HG02885 (cell line): ENCODE measurements around the gene NBPF10.
"Not testable (repeated sequence)": the region's sequence is repeated elsewhere in the genome, so short reads cannot be mapped to it uniquely, and the experiment has no call there.

Experiments used
- ATAC-seq: cut with Tn5 transposase; IDR thresholded peaks from one replicate; pipeline ENCODE4 v1.9.1; 2021; ENCODE audit warnings: mild to moderate bottlenecking; ENCODE audit not compliant: unreplicated experiment, poor library complexity

NBPF10 gene, protein sequence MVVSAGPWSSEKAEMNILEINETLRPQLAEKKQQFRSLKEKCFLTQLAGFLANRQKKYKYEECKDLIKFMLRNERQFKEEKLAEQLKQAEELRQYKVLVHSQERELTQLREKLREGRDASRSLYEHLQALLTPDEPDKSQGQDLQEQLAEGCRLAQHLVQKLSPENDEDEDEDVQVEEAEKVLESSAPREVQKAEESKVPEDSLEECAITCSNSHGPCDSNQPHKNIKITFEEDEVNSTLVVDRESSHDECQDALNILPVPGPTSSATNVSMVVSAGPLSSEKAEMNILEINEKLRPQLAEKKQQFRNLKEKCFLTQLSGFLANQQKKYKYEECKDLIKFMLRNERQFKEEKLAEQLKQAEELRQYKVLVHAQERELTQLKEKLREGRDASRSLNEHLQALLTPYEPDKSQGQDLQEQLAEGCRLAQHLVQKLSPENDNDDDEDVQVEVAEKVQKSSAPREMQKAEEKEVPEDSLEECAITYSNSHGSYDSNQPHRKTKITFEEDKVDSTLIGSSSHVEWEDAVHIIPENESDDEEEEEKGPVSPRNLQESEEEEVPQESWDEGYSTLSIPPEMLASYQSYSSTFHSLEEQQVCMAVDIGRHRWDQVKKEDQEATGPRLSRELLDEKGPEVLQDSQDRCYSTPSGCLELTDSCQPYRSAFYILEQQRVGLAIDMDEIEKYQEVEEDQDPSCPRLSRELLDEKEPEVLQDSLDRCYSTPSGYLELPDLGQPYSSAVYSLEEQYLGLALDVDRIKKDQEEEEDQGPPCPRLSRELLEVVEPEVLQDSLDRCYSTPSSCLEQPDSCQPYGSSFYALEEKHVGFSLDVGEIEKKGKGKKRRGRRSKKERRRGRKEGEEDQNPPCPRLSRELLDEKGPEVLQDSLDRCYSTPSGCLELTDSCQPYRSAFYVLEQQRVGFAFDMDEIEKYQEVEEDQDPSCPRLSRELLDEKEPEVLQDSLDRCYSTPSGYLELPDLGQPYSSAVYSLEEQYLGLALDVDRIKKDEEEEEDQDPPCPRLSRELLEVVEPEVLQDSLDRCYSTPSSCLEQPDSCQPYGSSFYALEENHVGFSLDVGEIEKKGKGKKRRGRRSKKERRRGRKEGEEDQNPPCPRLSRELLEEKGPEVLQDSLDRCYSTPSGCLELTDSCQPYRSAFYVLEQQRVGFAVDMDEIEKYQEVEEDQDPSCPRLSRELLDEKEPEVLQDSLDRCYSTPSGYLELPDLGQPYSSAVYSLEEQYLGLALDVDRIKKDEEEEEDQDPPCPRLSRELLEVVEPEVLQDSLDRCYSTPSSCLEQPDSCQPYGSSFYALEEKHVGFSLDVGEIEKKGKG (N-terminal part only)

DNA sequence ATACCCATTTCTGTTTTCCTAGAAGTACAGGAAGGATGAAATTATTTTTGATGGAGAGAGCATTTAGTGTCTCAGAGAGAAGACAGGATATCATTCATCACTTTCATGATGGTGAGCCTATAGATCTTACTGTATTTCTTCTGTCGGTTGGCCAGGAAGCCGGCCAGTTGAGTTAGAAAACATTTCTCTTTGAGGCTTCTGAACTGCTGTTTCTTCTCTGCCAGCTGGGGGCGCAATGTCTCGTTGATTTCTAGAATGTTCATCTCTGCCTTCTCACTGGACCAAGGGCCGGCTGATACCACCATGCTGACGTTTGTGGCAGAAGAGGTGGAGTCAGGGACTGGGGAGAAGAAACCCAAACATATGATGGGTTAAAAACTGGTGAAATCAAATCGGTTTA lies at the start of gene NBPF10:
TSS of gene NBPF10 (minus strand) at position 340 of the 400 bp plus-strand sequence. CDS start at position 305, 35 bp downstream.
- not testable (repeated sequence) for ATAC-seq

DNA sequence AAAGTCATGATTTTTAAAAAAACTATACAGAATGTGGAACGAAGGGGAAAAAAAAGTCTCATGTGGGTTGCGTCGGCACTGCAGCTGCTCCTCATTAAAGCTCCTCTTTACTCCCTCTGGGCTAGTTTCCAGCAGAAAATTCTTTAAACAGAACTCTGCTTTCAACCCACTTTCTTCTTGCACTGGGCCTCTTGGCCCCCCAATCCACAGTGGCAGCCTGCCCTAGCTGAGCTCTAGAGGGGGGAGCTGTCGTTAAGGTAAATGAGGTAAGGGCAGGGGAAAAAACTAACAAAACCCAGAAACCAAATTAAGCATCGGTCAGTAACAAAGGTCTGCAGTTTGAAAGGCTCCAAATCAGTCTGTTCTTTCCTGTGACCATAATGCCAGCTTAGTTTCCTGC lies 29.9 kb upstream of the NBPF10 start:
- ATAC-seq: not testable (repeated sequence)

DNA sequence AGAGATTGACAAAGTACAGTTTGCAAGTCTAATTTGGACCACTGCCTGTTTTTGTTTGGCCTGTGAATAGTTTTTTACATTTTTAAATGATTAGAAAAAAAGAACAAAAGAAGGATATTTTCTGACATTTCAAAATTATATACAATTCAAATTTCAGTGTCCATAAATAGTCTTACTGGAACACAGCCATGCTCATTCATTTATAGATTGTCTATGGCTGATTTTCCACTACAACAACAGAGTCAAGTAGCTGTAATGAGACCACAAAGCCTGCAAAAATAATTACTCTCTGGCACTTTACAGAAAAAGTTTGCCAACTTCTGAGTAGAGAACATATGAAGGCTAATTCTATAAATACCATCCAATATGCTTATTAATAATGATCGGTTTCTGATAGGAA lies 23.1 kb upstream of the NBPF10 start:
- not testable (repeated sequence) for ATAC-seq

DNA sequence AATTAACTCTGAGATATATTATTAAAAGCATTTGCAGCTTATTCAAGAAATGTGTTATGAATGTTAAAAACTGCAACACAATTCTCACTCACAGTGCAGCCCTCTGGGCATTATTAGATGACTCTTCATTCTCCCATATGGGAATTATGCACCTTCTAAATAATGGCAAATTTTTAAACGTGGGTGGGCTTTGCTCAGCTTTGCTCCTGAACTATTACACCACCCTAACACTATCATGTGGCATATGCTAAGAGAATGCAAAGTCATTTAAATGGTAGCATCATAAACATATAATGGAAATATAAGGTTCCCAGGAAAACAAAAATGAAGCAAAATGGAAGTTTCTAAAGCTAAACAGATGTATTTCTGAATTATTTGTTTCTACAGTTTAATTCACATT lies 22.7 kb upstream of the NBPF10 start:
- ATAC-seq: not testable (repeated sequence)
